Endothelial cell of umbilical vein (primary cell): ENCODE data around the gene GRAMD2B.

Experiments
- EZH2 ChIP-seq: IDR thresholded peaks from 2 replicates; pipeline ENCODE4 v1.6.1; 2012; ENCODE audit warnings: borderline replicate concordance, low read depth, mild to moderate bottlenecking, moderate library complexity, low read length, inconsistent platforms; ENCODE audit not compliant: severe bottlenecking
- JUN ChIP-seq: IDR thresholded peaks from 2 replicates; pipeline ENCODE4 v1.6.1; 2011; ENCODE audit warnings: borderline replicate concordance, low read depth; ENCODE audit not compliant: insufficient read length, insufficient read depth
- MAX ChIP-seq: IDR thresholded peaks from 2 replicates; pipeline ENCODE4 v1.6.1; 2011; ENCODE audit not compliant: insufficient read depth, insufficient read length
- POLR2A ChIP-seq: IDR thresholded peaks from 2 replicates; pipeline ENCODE4 v1.6.1; 2012; ENCODE audit warnings: low read depth, mild to moderate bottlenecking, control low read depth, low read length
- POLR2AphosphoS5 ChIP-seq: IDR thresholded peaks from 2 replicates; pipeline ENCODE4 v1.6.1; 2012; ENCODE audit warnings: low read depth, mild to moderate bottlenecking, control low read depth, low read length, moderate library complexity; ENCODE audit not compliant: insufficient read depth
- TF ChIP-seq, protein P1 (sequence below), 2 donors: IDR thresholded peaks; 1 replicate in 1 of 2; 2 replicates in 1 of 2; pipeline ENCODE4 v1.5.1; 2011; ENCODE audit warnings: low read length in 2 of 2, mild to moderate bottlenecking in 2 of 2, moderate library complexity in 2 of 2, control low read depth in 1 of 2, inconsistent platforms in 1 of 2, low read depth in 1 of 2; ENCODE audit not compliant: insufficient read depth in 1 of 2; ENCODE audit errors: extremely low read depth in 1 of 2

- TF ChIP-seq, protein P1, sequence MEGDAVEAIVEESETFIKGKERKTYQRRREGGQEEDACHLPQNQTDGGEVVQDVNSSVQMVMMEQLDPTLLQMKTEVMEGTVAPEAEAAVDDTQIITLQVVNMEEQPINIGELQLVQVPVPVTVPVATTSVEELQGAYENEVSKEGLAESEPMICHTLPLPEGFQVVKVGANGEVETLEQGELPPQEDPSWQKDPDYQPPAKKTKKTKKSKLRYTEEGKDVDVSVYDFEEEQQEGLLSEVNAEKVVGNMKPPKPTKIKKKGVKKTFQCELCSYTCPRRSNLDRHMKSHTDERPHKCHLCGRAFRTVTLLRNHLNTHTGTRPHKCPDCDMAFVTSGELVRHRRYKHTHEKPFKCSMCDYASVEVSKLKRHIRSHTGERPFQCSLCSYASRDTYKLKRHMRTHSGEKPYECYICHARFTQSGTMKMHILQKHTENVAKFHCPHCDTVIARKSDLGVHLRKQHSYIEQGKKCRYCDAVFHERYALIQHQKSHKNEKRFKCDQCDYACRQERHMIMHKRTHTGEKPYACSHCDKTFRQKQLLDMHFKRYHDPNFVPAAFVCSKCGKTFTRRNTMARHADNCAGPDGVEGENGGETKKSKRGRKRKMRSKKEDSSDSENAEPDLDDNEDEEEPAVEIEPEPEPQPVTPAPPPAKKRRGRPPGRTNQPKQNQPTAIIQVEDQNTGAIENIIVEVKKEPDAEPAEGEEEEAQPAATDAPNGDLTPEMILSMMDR (IDR thresholded peaks at IDR 0.05; ENCODE audit: extremely low read depth in 1 of 2, insufficient read depth in 1 of 2, low read depth in 1 of 2, low read length in 2 of 2) = no peak
- TF ChIP-seq POLR2A (no peak), JUN (no peak), POLR2AphosphoS5 (no peak), EZH2 (no peak), MAX (no peak)
Observed at GRCh38 chr5:126512451-126512850, 89.2 kb downstream of the GRAMD2B start.
